CD4-positive, alpha-beta T cell (primary cell): ENCODE data around the gene PRR22. TPM values are rescaled to one million over a fixed set of nuclear protein-coding genes. Genes with fewer than 3 reads are reported as not detected.

ENCODE experiments used
- ATAC-seq: fragments of 200-7000 bp; cut with Tn5 transposase; one replicate; pipeline ENCODE4 v1.10.0; 2022; ENCODE audit warnings: mild to moderate bottlenecking; ENCODE audit not compliant: poor library complexity
- CTCF ChIA-PET: fragments of 350-600 bp; sonication (Branson Sonifier 250); formaldehyde crosslinking; loops from one replicate; lab custom pipeline; 2021; ENCODE audit warnings: antibody characterized with exemption, inconsistent platforms; lab: Charles Lee
- POLR2A ChIA-PET: fragments of 350-600 bp; sonication (Branson Sonifier 250); formaldehyde crosslinking; loops from one replicate; lab custom pipeline; 2021; ENCODE audit warnings: antibody characterized with exemption, inconsistent platforms; lab: Charles Lee
- DNase-seq, 14 experiments: peaks; one replicate each; pipeline ENCODE4 v3.0.0-alpha.2; 2013 to 2020; ENCODE audit warnings: mixed read lengths in 2 of 14
- H3K27ac ChIP-seq, 2 donors: one replicate each; pipeline versions ENCODE4 v1.5.1 to v1.7.0; 2013; ENCODE audit warnings: low read length in 2 of 2, low read depth in 1 of 2, mild to moderate bottlenecking in 1 of 2
- H3K27me3 ChIP-seq, 2 experiments: 1 replicate in 1 of 2; 2 replicates in 1 of 2; pipeline versions ENCODE4 v1.6.1 to v1.7.0; 2013; ENCODE audit warnings: low read length in 2 of 2, control low read depth in 1 of 2, mild to moderate bottlenecking in 1 of 2, moderate library complexity in 1 of 2; ENCODE audit not compliant: insufficient read depth in 2 of 2, control insufficient read depth in 1 of 2
- H3K36me3 ChIP-seq: one replicate; pipeline ENCODE4 v1.6.1; 2013; ENCODE audit warnings: low read length, control low read depth; ENCODE audit not compliant: insufficient read depth
- H3K4me1 ChIP-seq: one replicate; pipeline ENCODE4 v1.6.1; 2013; ENCODE audit warnings: low read length, control low read depth; ENCODE audit not compliant: insufficient read depth
- H3K4me3 ChIP-seq: one replicate; pipeline ENCODE4 v1.5.1; 2013; ENCODE audit warnings: mild to moderate bottlenecking, low read length, moderate library complexity
- H3K9me3 ChIP-seq, 2 experiments: 1 replicate in 1 of 2; 2 replicates in 1 of 2; pipeline versions ENCODE4 v1.6.1 to v1.7.0; 2013; ENCODE audit warnings: low read length in 2 of 2, mild to moderate bottlenecking in 2 of 2, control low read depth in 1 of 2, moderate library complexity in 1 of 2; ENCODE audit not compliant: control insufficient read depth in 1 of 2, insufficient read depth in 1 of 2
- H3K27ac Mint-ChIP-seq: one replicate; pipeline ENCODE4 v1.8.0; 2020; ENCODE audit warnings: mixed read lengths
- H3K27me3 Mint-ChIP-seq: one replicate; pipeline ENCODE4 v1.8.0; 2021; ENCODE audit warnings: mixed read lengths
- H3K36me3 Mint-ChIP-seq: one replicate; pipeline ENCODE4 v1.8.0; 2021; ENCODE audit warnings: low read depth, mixed read lengths
- H3K4me1 Mint-ChIP-seq: one replicate; pipeline ENCODE4 v1.8.0; 2021; ENCODE audit warnings: low read depth, mixed read lengths
- H3K4me3 Mint-ChIP-seq: one replicate; pipeline ENCODE4 v1.8.0; 2020; ENCODE audit warnings: mild to moderate bottlenecking, mixed read lengths
- H3K9me3 Mint-ChIP-seq: one replicate; pipeline ENCODE4 v1.8.0; 2020; ENCODE audit warnings: mixed read lengths
- intact Hi-C, 2 experiments: fragments of 100-400 bp; cut with DNase I in 1 of 2; cut with micrococcal nuclease in 1 of 2; formaldehyde crosslinking; loops; one replicate each; pipeline versions ENCODE4 v1.15.1 to v1.9.0; 2023 to 2025; cut with DNase I, micrococcal nuclease
- total RNA-seq, 174 experiments: library from RNA in 2 of 174; stranded (reverse) in 2 of 174; gene quantifications; one replicate each; pipeline ENCODE4 v1.2.3 and lab custom pipeline; 2021 to 2026
- TF ChIP-seq, protein P1 (sequence below): fragments of 200-600 bp; IDR thresholded peaks from one replicate; pipeline ENCODE4 v1.8.0; 2022; ENCODE audit warnings: antibody characterized with exemption, mild to moderate bottlenecking

PRR22 gene
- total RNA-seq, 2 experiments from 2014 or later = 3.1 to 4.9 TPM

- no peaks in the 10 kb centered on the region for H3K27me3 ChIP-seq
- DNase-seq (no peak), ATAC-seq (no peak)
- no peaks in the 10 kb centered on the region for H3K27me3 Mint-ChIP-seq
- no peaks in the 10 kb centered on the region for H3K4me1 ChIP-seq
- CTCF ChIA-PET = no interaction called here
- H3K4me3 Mint-ChIP-seq = no peak overlapping the region
- POLR2A ChIA-PET = interaction anchor here (0.5 kb wide), 1 partner anchor 265 kb away, joined by 3 read pairs; no protein-coding TSS in a partner anchor
- TF ChIP-seq, protein P1, sequence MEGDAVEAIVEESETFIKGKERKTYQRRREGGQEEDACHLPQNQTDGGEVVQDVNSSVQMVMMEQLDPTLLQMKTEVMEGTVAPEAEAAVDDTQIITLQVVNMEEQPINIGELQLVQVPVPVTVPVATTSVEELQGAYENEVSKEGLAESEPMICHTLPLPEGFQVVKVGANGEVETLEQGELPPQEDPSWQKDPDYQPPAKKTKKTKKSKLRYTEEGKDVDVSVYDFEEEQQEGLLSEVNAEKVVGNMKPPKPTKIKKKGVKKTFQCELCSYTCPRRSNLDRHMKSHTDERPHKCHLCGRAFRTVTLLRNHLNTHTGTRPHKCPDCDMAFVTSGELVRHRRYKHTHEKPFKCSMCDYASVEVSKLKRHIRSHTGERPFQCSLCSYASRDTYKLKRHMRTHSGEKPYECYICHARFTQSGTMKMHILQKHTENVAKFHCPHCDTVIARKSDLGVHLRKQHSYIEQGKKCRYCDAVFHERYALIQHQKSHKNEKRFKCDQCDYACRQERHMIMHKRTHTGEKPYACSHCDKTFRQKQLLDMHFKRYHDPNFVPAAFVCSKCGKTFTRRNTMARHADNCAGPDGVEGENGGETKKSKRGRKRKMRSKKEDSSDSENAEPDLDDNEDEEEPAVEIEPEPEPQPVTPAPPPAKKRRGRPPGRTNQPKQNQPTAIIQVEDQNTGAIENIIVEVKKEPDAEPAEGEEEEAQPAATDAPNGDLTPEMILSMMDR = no peak
- H3K9me3 Mint-ChIP-seq = no peaks in the 10 kb centered on the region
- no peaks in the 10 kb centered on the region for H3K36me3 ChIP-seq
- no peaks in the 10 kb centered on the region for H3K4me1 Mint-ChIP-seq
- no peaks in the 10 kb centered on the region for H3K36me3 Mint-ChIP-seq
- no peaks in the 10 kb centered on the region for H3K9me3 ChIP-seq
- H3K27ac Mint-ChIP-seq = no peak overlapping the region
- no peak overlapping the region for H3K4me3 ChIP-seq
- intact Hi-C loops = no loop called here
- no peak overlapping the region for H3K27ac ChIP-seq
Measured at GRCh38 chr19:5765220-5765619, 19.3 kb downstream of the PRR22 start.

DNA sequence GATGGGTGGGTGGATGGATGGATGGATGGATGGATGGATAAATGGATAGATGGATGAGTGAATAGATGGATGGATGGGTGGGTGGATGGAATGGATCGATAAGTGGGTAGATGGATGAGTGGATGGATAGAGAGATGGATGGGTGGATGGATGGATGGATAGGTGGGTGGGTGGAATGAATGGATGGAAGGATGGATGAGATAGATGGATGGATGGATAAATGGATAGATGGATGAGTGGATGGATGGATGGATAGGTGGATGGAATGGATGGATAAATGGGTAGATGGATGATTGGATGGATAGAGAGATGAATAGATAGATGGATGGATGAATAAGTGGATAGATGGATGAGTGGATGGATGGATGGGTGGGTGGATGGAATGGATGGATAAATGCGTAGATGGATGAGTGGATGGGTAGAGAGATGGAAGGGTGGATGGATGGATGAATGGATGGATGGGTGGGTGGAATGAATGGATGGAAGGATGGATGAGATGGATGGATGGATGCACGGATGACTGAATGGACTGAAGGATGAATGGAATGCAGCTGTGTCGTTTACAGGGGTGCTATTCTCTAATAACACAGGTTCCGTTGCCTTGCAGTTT is 21.8 kb downstream of the PRR22 start:
- Mint-ChIP-seq H3K36me3 (no peaks in the 10 kb centered on the region), H3K27ac (no peak overlapping the region), H3K27me3 (no peaks in the 10 kb centered on the region), H3K4me1 (no peaks in the 10 kb centered on the region), H3K4me3 (no peak overlapping the region), H3K9me3 (no peaks in the 10 kb centered on the region)
- no peak overlapping the region for H3K27ac ChIP-seq
- peaks cover 0 to 2% of the 10 kb centered on the region in 2 experiments for H3K27me3 ChIP-seq
- CTCF ChIA-PET = interaction anchor here (0.6 kb wide), 1 partner anchor 1872 kb away, joined by 3 read pairs; no protein-coding TSS in a partner anchor
- intact Hi-C loops = no loop called here
- TF ChIP-seq, protein P1 = no peak
- H3K4me1 ChIP-seq = no peaks in the 10 kb centered on the region
- no peak for ATAC-seq
- no peak for DNase-seq
- H3K4me3 ChIP-seq = no peak overlapping the region
- POLR2A ChIA-PET = no interaction called here
- H3K9me3 ChIP-seq = no peaks in the 10 kb centered on the region
- no peaks in the 10 kb centered on the region for H3K36me3 ChIP-seq

GRCh38 chr19:5753743-5754142 is 30.8 kb downstream of the PRR22 start:
- Histone ChIP-seq H3K27ac (no peak overlapping the region), H3K36me3 (no peaks in the 10 kb centered on the region), H3K27me3 (peaks cover 0 to 5% of the 10 kb centered on the region in 2 experiments), H3K4me3 (no peak overlapping the region), H3K9me3 (no peaks in the 10 kb centered on the region), H3K4me1 (no peaks in the 10 kb centered on the region)
- ATAC-seq = no peak
- Mint-ChIP-seq H3K4me3 (no peak overlapping the region), H3K27me3 (peaks cover 5% of the 10 kb centered on the region), H3K27ac (no peak overlapping the region), H3K9me3 (no peaks in the 10 kb centered on the region), H3K36me3 (no peaks in the 10 kb centered on the region), H3K4me1 (no peaks in the 10 kb centered on the region)
- CTCF ChIA-PET = no interaction called here
- intact Hi-C loops = loop anchor here in 1 of 2 experiments (5.0 to 10.0 kb wide), 2 partner anchors 256 to 391 kb away; no protein-coding TSS in a partner anchor
- DNase-seq = no peak
- TF ChIP-seq, protein P1 = no peak
- POLR2A ChIA-PET = no interaction called here
